HG03342 (cell line): ENCODE data around the gene SERPING1.

Experiments used
- ATAC-seq: cut with Tn5 transposase; IDR thresholded peaks from one replicate; pipeline ENCODE4 v1.9.1; 2021; ENCODE audit warnings: mild to moderate bottlenecking, moderate library complexity; ENCODE audit not compliant: unreplicated experiment

The SERPING1 gene

DNA sequence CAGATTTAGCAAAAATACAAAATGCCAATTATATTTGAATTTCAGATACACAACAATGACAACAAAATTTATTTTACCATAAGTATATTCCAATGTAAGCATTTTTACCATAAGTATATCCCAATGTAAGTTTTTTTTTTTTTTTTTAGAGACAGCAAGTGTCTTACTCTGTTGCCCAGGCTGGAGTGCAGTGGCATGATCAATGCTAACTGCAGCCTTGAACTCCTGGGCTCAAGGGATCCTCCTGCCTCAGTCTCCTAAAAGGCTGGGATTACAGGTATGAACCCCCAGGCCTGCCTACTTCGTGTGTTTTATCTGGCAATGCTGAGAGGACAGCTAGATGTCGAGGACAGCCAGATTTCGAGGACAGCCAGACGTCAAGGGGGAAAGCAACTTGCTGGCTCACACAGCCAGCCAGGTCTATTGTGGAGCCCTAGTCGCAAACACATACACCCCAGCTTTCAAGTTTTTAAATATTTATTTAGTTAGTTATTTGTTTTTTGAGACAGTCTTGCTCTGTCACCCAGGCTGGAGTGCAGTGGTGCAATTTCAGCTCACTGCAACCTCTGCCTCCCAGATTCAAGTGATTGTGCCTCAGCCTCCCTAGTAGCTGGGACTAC, 1.1 kb upstream of the SERPING1 start:
- ATAC-seq, result no peak

DNA sequence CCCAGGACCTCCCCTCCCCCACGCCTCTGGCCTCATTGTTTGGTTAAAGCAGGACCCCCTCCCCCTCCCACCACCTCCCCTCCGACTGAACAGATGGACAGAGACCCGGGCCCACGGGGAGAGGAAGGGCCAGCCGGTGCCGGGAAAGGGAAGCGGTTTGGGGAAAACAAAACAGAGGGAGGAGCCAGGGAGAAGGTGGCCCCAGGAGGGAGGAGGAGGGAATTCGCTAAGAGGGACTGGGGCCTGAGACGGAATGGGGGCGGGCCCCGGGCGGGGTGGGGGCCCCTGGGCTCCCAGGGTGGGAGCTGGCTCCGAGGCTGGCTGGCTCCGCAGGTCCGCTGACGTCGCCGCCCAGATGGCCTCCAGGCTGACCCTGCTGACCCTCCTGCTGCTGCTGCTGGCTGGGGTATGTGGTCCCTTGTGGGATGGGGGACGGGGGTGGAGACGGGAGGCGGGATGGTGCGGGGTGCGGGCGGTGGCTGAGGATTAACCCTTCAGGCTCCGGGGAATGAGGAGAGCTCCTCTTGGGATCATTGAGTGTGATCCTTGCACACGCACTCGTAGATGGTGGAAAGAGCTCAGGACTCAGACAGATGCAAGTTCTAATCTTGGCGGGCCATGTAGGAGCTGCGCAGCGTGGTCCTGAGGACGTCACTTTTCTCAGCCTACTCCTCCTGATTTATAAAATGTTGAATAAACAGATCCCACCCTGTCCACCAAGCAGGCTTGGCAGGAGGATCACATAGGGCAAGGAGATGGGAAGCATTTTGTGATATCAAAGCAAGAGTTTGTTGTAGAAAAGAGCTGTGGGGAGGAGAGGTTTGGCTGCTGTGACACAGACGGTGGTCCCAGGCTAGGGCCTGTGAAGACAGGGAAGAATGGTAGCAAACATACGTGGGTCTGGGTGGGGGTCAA, 688 bp downstream of the SERPING1 start:
- no peak for ATAC-seq

- no peak for ATAC-seq
Observed at GRCh38 chr11:57598831-57599155, 1.3 kb downstream of the SERPING1 start.

- ATAC-seq, result no peak
Observed at GRCh38 chr11:57599381-57599780, 1.9 kb downstream of the SERPING1 start.

GRCh38 chr11:57601297-57601696, 3.8 kb downstream of the SERPING1 start:
- ATAC-seq, result no peak

- no peak for ATAC-seq
Observed at GRCh38 chr11:57604296-57605027, 7.0 kb downstream of the SERPING1 start.

- ATAC-seq, result no peak
Observed at GRCh38 chr11:57605028-57605420, 7.5 kb downstream of the SERPING1 start.

GRCh38 chr11:57610170-57610569, 12.7 kb downstream of the SERPING1 start:
- no peak for ATAC-seq

- ATAC-seq, result no peak
Observed at GRCh38 chr11:57614234-57614772, 16.8 kb downstream of the SERPING1 start.

GRCh38 chr11:57615308-57615707, 17.8 kb downstream of the SERPING1 start:
- no peak for ATAC-seq

DNA sequence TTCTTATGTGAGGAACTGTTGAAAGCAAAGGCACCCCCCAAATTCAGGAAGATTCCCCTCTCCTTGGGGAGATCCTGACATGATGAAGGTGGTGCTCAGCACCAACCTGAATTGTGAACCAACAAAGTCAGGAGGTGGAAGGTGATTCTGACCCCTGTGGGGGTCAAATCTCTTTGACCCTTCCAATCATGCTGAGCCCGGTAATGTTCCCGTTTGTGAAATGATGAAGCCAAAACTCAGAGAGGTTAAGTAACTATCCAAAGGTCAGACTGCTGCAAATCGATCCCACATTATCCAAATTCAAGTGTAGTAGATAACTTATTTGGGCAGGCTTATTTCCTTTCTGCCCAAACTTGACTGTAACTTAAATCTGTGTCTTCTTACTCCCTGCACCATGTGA, 19.1 kb downstream of the SERPING1 start:
- no peak for ATAC-seq

- no peak for ATAC-seq
Observed at GRCh38 chr11:57618438-57618837, 21.0 kb downstream of the SERPING1 start.

DNA sequence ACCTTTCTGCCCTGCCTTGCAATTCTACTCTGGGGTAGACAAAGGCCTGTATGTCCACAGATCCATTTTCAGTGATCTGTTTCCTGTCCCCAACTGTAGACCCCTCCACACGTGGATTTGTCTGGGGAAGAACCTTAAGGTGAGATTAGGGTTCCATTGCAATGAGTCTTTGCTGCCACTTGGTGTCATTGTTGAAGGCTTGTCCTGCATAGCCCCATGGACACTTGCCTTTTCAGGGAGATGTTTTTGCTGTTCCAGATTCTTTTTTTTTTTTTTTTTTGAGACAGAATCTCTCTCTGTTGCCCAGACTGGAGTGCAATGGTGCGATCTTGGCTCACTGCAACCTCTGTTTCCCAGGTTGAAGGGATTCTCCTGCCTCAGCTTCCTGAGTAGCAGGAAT, 21.8 kb downstream of the SERPING1 start:
- no peak for ATAC-seq

DNA sequence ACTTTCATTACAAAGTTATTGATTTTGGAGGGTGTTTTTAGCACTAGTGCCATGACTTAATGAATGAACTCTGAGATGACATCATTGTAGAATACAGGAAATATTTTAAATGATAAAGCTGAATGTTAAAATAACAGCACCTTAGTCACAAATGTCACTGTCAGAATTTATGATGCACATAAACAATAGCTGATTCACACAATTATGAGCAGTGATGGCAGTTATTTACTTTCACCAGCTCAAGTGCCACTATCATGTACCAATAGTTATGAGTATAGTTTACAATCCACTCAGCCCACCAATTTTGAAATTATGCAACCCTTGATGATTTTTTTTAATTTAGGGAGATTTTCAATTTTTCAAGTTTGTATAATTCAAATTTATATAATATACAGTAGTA, 23.0 kb downstream of the SERPING1 start:
- ATAC-seq, result no peak

- ATAC-seq, result no peak
Observed at GRCh38 chr11:57622263-57622662, 24.8 kb downstream of the SERPING1 start.

GRCh38 chr11:57624864-57625263, 27.4 kb downstream of the SERPING1 start:
- no peak for ATAC-seq

GRCh38 chr11:57626895-57627294, 29.4 kb downstream of the SERPING1 start:
- ATAC-seq, result no peak

GRCh38 chr11:57630171-57630570, 32.7 kb downstream of the SERPING1 start:
- ATAC-seq, result no peak

- no peak for ATAC-seq
Observed at GRCh38 chr11:57632116-57632515, 34.6 kb downstream of the SERPING1 start.

DNA sequence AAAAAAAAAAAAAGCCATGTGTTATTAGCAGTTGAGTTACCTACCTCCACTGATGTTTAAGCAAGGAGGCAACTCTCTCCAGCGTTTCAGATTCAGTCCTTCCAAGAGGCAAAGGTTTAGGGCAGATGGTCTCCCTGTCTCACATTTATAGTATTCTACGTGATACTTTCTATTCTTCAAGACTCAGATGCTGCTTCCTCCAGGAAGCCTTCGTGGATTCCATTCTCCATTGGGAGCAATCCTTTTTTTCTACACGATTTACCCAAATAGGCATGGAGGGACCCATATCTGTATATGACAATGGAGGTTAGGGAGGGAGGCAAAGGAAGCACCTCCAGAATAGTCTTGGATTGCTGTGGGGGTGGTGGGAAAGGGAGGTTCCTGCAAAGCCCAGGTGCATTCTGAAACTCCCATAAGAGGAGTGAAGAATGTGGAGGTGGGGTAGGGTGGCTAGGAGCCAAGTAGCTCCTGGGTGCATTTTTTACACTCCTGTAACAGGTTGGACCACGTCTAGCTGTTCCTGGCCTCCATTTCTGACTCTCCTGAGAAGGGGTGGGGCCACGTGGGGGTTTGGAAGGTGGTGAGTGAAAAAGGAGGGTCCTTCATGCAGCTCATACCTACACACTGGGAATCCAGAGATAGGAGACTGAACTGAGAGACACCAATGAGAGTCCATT, 36.0 kb downstream of the SERPING1 start:
- no peak for ATAC-seq

- ATAC-seq, result no peak
Observed at GRCh38 chr11:57634311-57634710, 36.8 kb downstream of the SERPING1 start.
